HG02798 (cell line): ENCODE results near the gene CHAT.

ENCODE experiments used
- ATAC-seq: cut with Tn5 transposase; IDR thresholded peaks from one replicate; pipeline ENCODE4 v1.9.1; 2021; ENCODE audit warnings: mild to moderate bottlenecking; ENCODE audit not compliant: unreplicated experiment, poor library complexity

The CHAT gene

GRCh38 chr10:49611166-49611815 is 2.5 kb upstream of the CHAT start:
- ATAC-seq, result no peak

- ATAC-seq, result no peak
Observed at GRCh38 chr10:49611816-49612512, 1.9 kb upstream of the CHAT start.

- no peak for ATAC-seq
Observed at GRCh38 chr10:49612513-49613164, 1.2 kb upstream of the CHAT start.

- ATAC-seq, result no peak
Observed at GRCh38 chr10:49613165-49613881, 514 bp upstream of the CHAT start.

GRCh38 chr10:49614242-49615198 is 683 bp downstream of the CHAT start:
- ATAC-seq, result no peak

GRCh38 chr10:49615213-49615612 is 1.4 kb downstream of the CHAT start:
- ATAC-seq, result no peak

- ATAC-seq, result no peak
Observed at GRCh38 chr10:49615721-49616120, 1.9 kb downstream of the CHAT start.

GRCh38 chr10:49616421-49617101 is 2.7 kb downstream of the CHAT start:
- ATAC-seq, result no peak

GRCh38 chr10:49617121-49618020 is 3.5 kb downstream of the CHAT start:
- no peak for ATAC-seq

GRCh38 chr10:49618821-49619220 is 5.0 kb downstream of the CHAT start:
- ATAC-seq, result no peak

- no peak for ATAC-seq
Observed at GRCh38 chr10:49619613-49620012, 5.8 kb downstream of the CHAT start.

- no peak for ATAC-seq
Observed at GRCh38 chr10:49620286-49620810, 6.5 kb downstream of the CHAT start.

- no peak for ATAC-seq
Observed at GRCh38 chr10:49620841-49621378, 7.1 kb downstream of the CHAT start.

- ATAC-seq, result no peak
Observed at GRCh38 chr10:49621561-49621960, 7.7 kb downstream of the CHAT start.

- no peak for ATAC-seq
Observed at GRCh38 chr10:49622426-49623425, 8.9 kb downstream of the CHAT start.

GRCh38 chr10:49624629-49625028 is 10.8 kb downstream of the CHAT start:
- ATAC-seq, result no peak

GRCh38 chr10:49625411-49625810 is 11.6 kb downstream of the CHAT start:
- ATAC-seq, result no peak
